Mucosa of descending colon (tissue), 3 donors: Measurements from ENCODE around the gene DUS1L. TPM values are rescaled to one million over a fixed set of nuclear protein-coding genes. Genes with fewer than 3 reads are reported as not detected.

Experiments
- ATAC-seq: fragments of 200-7000 bp; cut with Tn5 transposase; one replicate; pipeline ENCODE4 v1.9.1; 2020; ENCODE audit warnings: mild to moderate bottlenecking, moderate library complexity
- DNase-seq, 3 donors: peaks; one replicate each; pipeline ENCODE4 v3.0.0-alpha.2; 2020
- H3K36me3 ChIP-seq: fragments of 200-600 bp; one replicate; pipeline ENCODE4 v1.8.0; 2021; ENCODE audit warnings: low read depth, mild to moderate bottlenecking
- H3K4me1 ChIP-seq: fragments of 200-600 bp; one replicate; pipeline ENCODE4 v1.8.0; 2021; ENCODE audit warnings: low read depth, mild to moderate bottlenecking
- H3K4me3 ChIP-seq: fragments of 200-600 bp; one replicate; pipeline ENCODE4 v1.8.0; 2021; ENCODE audit warnings: mild to moderate bottlenecking
- H3K9me3 ChIP-seq: fragments of 200-600 bp; one replicate; pipeline ENCODE4 v1.8.0; 2021; ENCODE audit warnings: mild to moderate bottlenecking
- intact Hi-C, 2 donors: fragments of 100-400 bp; cut with DNase I in 1 of 2; cut with micrococcal nuclease in 1 of 2; formaldehyde crosslinking; loops; one replicate each; pipeline versions ENCODE4 v1.11.0 to v1.11.1; 2022; cut with DNase I, micrococcal nuclease
- total RNA-seq, 3 donors: library from RNA; stranded (reverse); fragmentation: NEBNext Ultra II Directional in 2 of 3; extraction: Animal tissue kit (Norgen Biotek cat#: 25700) in 2 of 3; gene quantifications; one replicate each; pipeline versions ENCODE4 v1.2.1 to v1.2.4, GENCODE V29; 2021 to 2023
- TF ChIP-seq, protein P1 (sequence below): fragments of 200-600 bp; IDR thresholded peaks from one replicate; pipeline ENCODE4 v1.8.0; 2022; ENCODE audit warnings: antibody characterized with exemption, mild to moderate bottlenecking
- donor health status: DM: no; HTN: no; CAD: no; lungs with moderate emphysema.
- donor health status: DM: no; HTN: no; CAD: no.
- donor health status: DM: no; HTN: yes; CAD: no.

Gene DUS1L
- total RNA-seq, 3 donors from 2014 or later, result 99.8 to 143 (median 138) TPM

DNA sequence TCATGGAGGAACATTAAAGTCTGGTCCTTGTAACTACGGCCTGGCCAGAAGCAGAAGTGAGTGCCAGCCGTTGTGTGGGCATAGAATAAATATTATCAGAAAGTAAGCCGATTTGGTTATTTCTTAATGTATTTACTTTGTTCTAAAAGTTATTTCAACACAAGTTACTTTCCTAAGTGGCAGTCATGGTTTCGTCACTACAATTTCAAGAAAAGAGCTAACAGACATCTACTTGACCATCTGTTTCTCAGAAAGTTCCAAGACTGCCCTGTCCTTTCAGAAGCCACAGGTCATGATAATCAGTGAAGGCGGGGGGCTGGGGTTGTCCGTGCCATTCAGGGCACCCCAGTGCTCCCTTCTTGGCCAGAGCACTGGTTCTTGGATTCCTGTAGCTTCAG is 47.3 kb upstream of the DUS1L start:
- ATAC-seq (no peak), DNase-seq (no peak)
- Histone ChIP-seq H3K36me3 (no peaks in the 10 kb centered on the region), H3K4me3 (no peak overlapping the region), H3K4me1 (no peaks in the 10 kb centered on the region), H3K9me3 (no peaks in the 10 kb centered on the region)
- TF ChIP-seq, protein P1, sequence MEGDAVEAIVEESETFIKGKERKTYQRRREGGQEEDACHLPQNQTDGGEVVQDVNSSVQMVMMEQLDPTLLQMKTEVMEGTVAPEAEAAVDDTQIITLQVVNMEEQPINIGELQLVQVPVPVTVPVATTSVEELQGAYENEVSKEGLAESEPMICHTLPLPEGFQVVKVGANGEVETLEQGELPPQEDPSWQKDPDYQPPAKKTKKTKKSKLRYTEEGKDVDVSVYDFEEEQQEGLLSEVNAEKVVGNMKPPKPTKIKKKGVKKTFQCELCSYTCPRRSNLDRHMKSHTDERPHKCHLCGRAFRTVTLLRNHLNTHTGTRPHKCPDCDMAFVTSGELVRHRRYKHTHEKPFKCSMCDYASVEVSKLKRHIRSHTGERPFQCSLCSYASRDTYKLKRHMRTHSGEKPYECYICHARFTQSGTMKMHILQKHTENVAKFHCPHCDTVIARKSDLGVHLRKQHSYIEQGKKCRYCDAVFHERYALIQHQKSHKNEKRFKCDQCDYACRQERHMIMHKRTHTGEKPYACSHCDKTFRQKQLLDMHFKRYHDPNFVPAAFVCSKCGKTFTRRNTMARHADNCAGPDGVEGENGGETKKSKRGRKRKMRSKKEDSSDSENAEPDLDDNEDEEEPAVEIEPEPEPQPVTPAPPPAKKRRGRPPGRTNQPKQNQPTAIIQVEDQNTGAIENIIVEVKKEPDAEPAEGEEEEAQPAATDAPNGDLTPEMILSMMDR, result no peak
- intact Hi-C loops, result no loop called here

DNA sequence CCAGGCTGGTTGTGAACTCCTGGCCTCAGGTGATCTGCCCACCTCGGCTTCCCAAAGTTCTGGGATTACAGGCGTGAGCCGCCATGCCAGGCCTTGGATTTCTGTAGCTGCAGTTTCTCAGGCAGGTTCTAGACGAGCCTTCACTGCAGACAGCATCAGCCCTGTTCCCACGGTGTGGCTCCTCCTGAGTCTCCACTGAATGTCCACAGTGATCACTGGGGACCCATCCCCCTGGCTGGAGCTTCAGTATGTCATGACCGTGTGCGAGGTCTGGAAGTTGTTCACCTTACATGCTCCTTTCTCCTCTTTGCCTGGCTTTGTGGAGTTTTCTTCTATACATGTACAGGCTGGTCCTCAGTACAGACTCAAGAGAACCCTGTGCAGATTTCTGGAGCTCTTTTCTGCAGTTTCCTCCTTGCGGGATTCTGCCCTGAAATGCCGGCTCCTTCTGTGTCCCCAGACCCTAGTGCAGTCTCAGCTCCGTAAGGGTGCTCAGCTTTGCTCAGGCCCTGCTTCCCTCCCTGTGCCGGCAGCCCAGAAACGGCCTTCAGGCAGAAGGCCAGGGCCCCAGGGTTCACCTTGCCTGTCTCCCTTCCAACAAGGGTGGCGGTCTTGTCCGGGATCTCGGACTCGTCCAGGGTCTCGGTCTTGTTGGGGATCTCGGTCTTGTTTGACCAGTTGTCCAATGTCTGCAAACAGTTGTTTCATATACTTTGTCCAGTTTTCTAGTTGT is 46.7 kb upstream of the DUS1L start:
- H3K36me3 ChIP-seq, result no peaks in the 10 kb centered on the region
- TF ChIP-seq, protein P1, result no peak
- DNase-seq (no peak), ATAC-seq (no peak)
- H3K4me3 ChIP-seq, result no peak overlapping the region
- intact Hi-C loops, result no loop called here
- no peaks in the 10 kb centered on the region for H3K9me3 ChIP-seq
- H3K4me1 ChIP-seq, result no peaks in the 10 kb centered on the region

DNA sequence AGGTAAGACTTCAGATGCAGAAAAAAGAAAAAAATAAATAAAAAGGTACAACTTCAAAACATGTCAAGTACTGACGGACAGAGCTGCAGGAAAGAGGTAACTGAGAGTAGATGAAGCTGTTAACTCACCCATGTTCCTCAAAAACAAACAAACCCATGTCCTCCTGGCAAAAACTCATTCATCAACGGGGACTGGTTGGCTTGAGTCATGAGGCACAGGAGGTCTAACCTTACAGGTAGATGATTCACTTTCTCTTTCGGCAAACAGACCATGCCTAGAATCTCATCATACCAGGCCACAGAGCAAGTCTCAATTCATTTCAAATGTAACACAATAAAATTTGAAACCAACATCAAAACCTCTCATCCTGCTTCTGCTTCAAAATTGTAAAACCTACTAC is 44.7 kb upstream of the DUS1L start:
- Histone ChIP-seq H3K4me3 (no peak overlapping the region), H3K9me3 (no peaks in the 10 kb centered on the region), H3K36me3 (no peaks in the 10 kb centered on the region), H3K4me1 (peaks cover 17% of the 10 kb centered on the region)
- ATAC-seq, result no peak
- TF ChIP-seq, protein P1, result no peak
- intact Hi-C loops, result no loop called here
- no peak for DNase-seq

DNA sequence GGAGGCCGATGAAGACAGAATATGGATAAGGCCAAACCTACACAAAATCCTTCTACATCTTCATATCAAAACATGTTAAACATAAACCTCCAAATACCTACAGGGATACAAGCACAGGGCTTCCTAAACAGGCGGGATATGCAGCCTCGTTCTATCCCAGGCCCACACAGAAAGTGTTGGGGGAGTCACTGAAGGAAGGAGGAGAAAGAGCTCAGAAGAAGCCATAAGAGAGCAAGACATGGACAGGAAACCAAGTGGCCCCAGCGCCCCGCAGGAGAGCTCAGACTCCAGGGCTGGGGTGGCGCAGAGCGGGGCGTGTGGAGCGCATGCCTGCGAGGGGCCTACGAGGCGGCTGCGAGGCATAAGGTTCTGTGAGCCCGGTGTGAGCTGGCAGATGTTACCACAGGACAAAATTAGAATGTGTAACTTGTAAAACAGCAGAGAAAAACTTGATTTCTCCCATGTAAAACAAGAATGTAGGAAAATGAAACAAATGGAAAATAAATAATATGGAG is 43.4 kb upstream of the DUS1L start:
- Histone ChIP-seq H3K9me3 (no peaks in the 10 kb centered on the region), H3K4me1 (peaks cover 20% of the 10 kb centered on the region), H3K4me3 (no peak overlapping the region), H3K36me3 (no peaks in the 10 kb centered on the region)
- ATAC-seq (no peak), DNase-seq (no peak)
- TF ChIP-seq, protein P1, result no peak
- intact Hi-C loops, result no loop called here

DNA sequence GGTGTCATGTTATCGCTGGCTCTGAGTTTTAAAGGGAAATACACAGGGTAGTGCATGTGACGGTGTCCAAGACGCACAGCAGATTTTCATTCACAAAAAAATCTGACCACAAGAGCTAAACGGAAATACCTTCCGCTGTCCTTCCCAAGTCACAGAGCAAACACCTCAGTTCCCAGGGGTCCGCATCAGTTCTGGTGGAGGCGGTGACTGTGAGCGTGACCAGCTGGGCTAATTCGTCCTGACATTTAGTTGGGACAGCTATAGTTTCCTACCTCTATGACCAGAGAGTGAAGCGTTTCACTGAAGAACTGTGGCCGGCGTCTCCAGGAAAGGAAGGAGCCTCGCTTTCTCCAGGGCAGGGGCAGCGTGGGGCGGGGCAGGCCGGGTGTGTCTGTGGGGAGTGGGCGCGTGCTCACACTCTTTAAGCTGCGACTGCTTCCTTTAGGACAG is 42.9 kb upstream of the DUS1L start:
- no peak for ATAC-seq

More for the DNA sequence above, 42.9 kb upstream of the DUS1L start:
- Histone ChIP-seq H3K4me3 (no peak overlapping the region), H3K9me3 (no peaks in the 10 kb centered on the region), H3K4me1 (peaks cover 24% of the 10 kb centered on the region), H3K36me3 (no peaks in the 10 kb centered on the region)
- no peak for DNase-seq
- intact Hi-C loops, result no loop called here
- TF ChIP-seq, protein P1, result no peak
